Transverse colon (tissue), 4 donors: ENCODE measurements around the gene C1QL1. TPM values are rescaled to one million over a fixed set of nuclear protein-coding genes. Genes with fewer than 3 reads are reported as not detected.

Experiments
- DNase-seq: peaks from one replicate; pipeline ENCODE4 v3.0.0-alpha.2; 2019
- H3K27ac ChIP-seq, 4 donors: fragments of 200-600 bp; sonication (generic); 2 replicates each; pipeline ENCODE4 v1.5.1; 2016 to 2018; ENCODE audit warnings: inconsistent platforms in 4 of 4
- H3K27me3 ChIP-seq: fragments of 200-600 bp; sonication (generic); 2 replicates; pipeline ENCODE4 v1.5.1; 2017; ENCODE audit warnings: inconsistent platforms
- H3K36me3 ChIP-seq, 4 donors: fragments of 200-600 bp; sonication (generic); 2 replicates each; pipeline ENCODE4 v1.5.1; 2017 to 2019; ENCODE audit warnings: inconsistent platforms in 4 of 4
- H3K4me1 ChIP-seq, 4 donors: fragments of 200-600 bp; sonication (generic); 2 replicates each; pipeline ENCODE4 v1.5.1; 2017 to 2020; ENCODE audit warnings: inconsistent platforms in 4 of 4
- H3K4me3 ChIP-seq, 4 donors: fragments of 200-600 bp; sonication (generic); 1 replicate in 1 of 4; 2 replicates in 3 of 4; pipeline versions ENCODE4 v1.5.1 to v1.6.1; 2017 to 2019; ENCODE audit warnings: inconsistent platforms in 4 of 4
- H3K9me3 ChIP-seq, 2 donors: fragments of 200-600 bp; sonication (generic); 2 replicates each; pipeline ENCODE4 v1.5.1; 2017 to 2019; ENCODE audit warnings: inconsistent platforms in 2 of 2
- CTCF ChIP-seq, 5 experiments: fragments of 200-600 bp in 3 of 5; fragments of 450-650 bp in 2 of 5; sonication (generic) in 3 of 5; IDR thresholded peaks; 1 replicate in 2 of 5; 2 replicates in 3 of 5; pipeline ENCODE4 v1.5.1; 2016 to 2017; ENCODE audit warnings: antibody characterized with exemption in 5 of 5, inconsistent platforms in 3 of 5, mild to moderate bottlenecking in 2 of 5, moderate library complexity in 1 of 5
- EP300 ChIP-seq: sonication (generic); formaldehyde crosslinking; IDR thresholded peaks from one replicate; pipeline ENCODE4 v1.6.1; 2017; ENCODE audit warnings: antibody characterized with exemption, low read depth
- POLR2A ChIP-seq: fragments of 450-650 bp; IDR thresholded peaks from one replicate; pipeline ENCODE4 v1.6.1; 2016; ENCODE audit warnings: antibody characterized with exemption, mild to moderate bottlenecking, moderate library complexity
- POLR2AphosphoS5 ChIP-seq, 3 donors: sonication (generic); formaldehyde crosslinking; IDR thresholded peaks; one replicate each; pipeline ENCODE4 v1.6.1; 2016; ENCODE audit warnings: antibody characterized with exemption in 3 of 3
- WGBS, 2 donors: methylation state at CpG; one replicate each; pipeline ENCODE4 v1.1.5; 2018; ENCODE audit warnings: low coverage in 1 of 2; 5-methylcytosine and 5-hydroxymethylcytosine counted together
- in situ Hi-C, 4 donors: fragments of 200-750 bp; cut with MboI; loops; one replicate each; pipeline versions ENCODE4 v1.15.0 to v1.15.1; 2017; ENCODE audit warnings: low sequenced_read_pairs in 3 of 4, low pct_ligation_motif_present in 1 of 4, low pct_unique_long_range_greater_than_20kb in 1 of 4
- intact Hi-C: fragments of 100-400 bp; cut with DNase I; formaldehyde crosslinking; loops from one replicate; pipeline ENCODE4 v1.15.1; 2023; ENCODE audit warnings: low total_unique reads
- total RNA-seq, 4 donors: library from RNA; depleted of rRNA; stranded (reverse); fragments of >200 nt; gene quantifications; one replicate each; pipeline ENCODE4 v1.1.0, GENCODE V29; 2016

C1QL1 gene
- total RNA-seq, 4 donors from 2014 or later: 0.55 to 6.8 (median 1.1) TPM; not detected in 1

DNA sequence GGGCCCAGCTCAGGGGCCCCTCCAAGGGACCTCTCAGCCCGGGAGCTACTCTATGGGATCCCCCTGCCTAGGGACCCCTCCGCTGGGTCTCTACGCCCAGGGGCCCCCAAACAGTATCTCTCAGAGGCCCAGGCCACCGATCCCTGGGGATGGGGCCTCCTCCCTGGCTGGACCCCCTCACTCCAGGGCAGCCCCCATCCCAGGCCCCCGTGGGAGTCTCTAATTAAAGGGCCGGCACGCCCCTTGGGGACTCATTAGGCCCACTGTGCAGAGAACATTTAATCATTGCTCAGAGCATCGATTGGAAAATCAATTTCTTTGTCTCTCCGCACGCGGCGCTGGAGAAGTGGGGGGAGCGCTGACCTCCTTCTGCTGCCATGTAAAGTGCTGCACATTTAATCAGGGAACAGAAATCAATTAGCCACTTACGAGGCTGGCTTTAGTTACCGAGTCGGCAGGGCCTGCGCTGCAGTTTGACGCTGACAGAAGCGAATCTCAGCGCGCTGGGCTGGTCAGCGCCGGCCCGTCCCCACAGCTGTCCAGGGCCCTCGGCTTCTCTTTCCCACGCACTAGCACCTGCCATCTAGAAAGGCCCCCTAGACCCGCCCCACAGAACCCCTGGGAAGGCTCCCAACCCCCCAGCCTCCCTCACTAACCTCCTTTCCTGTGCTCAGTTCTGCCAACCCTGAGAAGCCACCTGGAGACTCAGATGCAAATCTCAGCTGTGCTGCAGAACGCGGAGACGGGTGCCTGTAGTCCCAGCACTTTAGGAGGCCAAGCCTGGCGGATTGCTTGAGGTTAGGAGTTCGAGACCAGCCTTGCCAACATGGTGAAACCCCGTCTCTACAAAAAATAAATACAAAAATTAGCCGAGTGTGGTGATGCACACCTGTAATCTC lies 20.2 kb upstream of the C1QL1 start:
- in situ Hi-C loops: no loop called here
- H3K4me1 ChIP-seq: peaks cover 0 to 10% (median 6%) of the 10 kb centered on the region in 4 donors
- no peak overlapping the region for H3K27ac ChIP-seq
- intact Hi-C loops: no loop called here
- H3K36me3 ChIP-seq: no peaks in the 10 kb centered on the region
- no peak overlapping the region for H3K4me3 ChIP-seq
- peaks cover 39% of the 10 kb centered on the region for H3K27me3 ChIP-seq
- DNase-seq: no peak
- TF ChIP-seq POLR2AphosphoS5 (IDR thresholded peaks at IDR 0.05) (no peak), CTCF (IDR thresholded peaks at IDR 0.05) (no peak), EP300 (no peak), POLR2A (no peak)
- WGBS, 2 donors: 69 to 80% methylated on average over 1 to 34 of the region's 34 CpGs
- H3K9me3 ChIP-seq: no peaks in the 10 kb centered on the region

DNA sequence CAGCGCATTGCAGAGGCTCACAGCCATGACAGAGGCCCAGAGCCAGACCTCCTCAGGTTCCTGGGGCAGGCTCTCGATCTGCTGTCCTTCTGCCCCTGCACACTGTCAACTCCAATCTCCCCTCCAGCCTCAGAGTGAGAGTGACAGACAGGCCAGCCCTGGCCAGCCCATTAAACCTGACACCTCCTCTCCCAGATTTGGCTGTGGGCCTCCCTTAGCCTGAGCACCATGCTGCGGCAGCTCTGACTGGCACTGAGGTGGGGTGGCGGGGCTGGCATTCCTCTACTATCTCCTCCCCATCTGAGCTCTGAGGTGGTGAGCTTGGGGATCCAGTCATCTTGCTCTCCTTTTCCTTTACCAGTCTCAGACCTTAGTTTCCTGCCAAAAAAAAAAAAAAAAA lies 15.5 kb upstream of the C1QL1 start:
- WGBS, 2 donors: 92% methylated on average over 4 of the region's 4 CpGs; no CpG with 5 or more reads in 1 of the 2 donors
- Histone ChIP-seq H3K4me1 (peaks cover 6 to 34% (median 17%) of the 10 kb centered on the region in 4 donors), H3K36me3 (no peaks in the 10 kb centered on the region), H3K4me3 (no peak overlapping the region), H3K27ac (no peak overlapping the region), H3K27me3 (peaks cover 34% of the 10 kb centered on the region), H3K9me3 (no peaks in the 10 kb centered on the region)
- intact Hi-C loops (no loop called here), in situ Hi-C loops (no loop called here)
- TF ChIP-seq CTCF (IDR thresholded peaks at IDR 0.05) (no peak), EP300 (no peak), POLR2A (no peak), POLR2AphosphoS5 (IDR thresholded peaks at IDR 0.05) (no peak)
- no peak for DNase-seq

GRCh38 chr17:44982113-44982702 lies 14.1 kb upstream of the C1QL1 start:
- Histone ChIP-seq H3K27ac (peak overlapping the region in 3 of 4 donors; percentile 44 to 65 (median 53)), H3K4me1 (peaks cover 17 to 39% (median 22%) of the 10 kb centered on the region in 4 donors), H3K27me3 (peaks cover 30% of the 10 kb centered on the region), H3K36me3 (no peaks in the 10 kb centered on the region), H3K4me3 (no peak overlapping the region), H3K9me3 (no peaks in the 10 kb centered on the region)
- WGBS, 2 donors: 91 to 100% methylated on average over 2 to 3 of the region's 3 CpGs
- intact Hi-C loops: no loop called here
- DNase-seq: no peak
- in situ Hi-C loops: no loop called here
- TF ChIP-seq POLR2AphosphoS5 (IDR thresholded peaks at IDR 0.05): no peak
- no peak for TF ChIP-seq CTCF (IDR thresholded peaks at IDR 0.05)
- no peak for TF ChIP-seq EP300
- TF ChIP-seq POLR2A: no peak

DNA sequence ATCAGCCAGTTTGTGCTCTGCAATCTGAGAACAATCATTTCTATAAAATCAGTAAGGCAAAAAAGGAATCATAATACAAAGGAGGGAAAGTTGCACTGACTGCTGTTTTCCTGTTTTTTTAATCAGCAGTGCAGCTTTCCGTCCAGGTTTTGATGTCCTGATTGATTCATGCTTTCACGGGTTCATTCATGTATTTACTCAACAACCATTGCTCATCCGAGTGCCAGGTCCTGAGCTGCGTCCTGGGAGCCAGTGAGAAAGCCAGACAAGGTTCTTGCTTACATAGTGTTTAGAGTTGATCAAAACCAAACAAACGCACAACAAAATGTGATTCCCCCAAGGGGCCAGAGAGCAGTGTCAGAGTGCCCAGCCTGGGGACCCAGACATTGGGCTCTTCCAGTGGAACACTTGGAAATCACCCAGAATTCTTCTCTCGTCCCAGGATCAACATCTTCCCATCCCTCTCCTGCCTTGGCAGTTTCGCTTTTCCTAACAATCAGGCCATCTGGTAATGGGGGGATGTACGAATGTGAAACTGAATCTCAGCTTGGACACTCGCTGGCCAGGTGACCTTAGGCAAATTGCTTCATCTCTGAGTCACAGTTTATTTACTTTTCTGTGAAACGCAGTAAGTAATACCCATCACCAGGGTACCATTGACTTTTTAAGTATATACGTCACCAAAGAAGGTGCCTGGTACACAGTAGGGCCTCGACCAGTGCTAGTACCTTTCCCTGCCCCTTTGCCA lies 13.3 kb upstream of the C1QL1 start:
- H3K36me3 ChIP-seq: no peaks in the 10 kb centered on the region
- H3K27ac ChIP-seq: peak overlapping the region; percentile 53 to 87 (median 60)
- H3K27me3 ChIP-seq: peaks cover 26% of the 10 kb centered on the region
- intact Hi-C loops (no loop called here), in situ Hi-C loops (no loop called here)
- DNase-seq: no peak
- H3K4me3 ChIP-seq: no peak overlapping the region
- 34% methylated on average over 12 of the region's 12 CpGs; no CpG with 5 or more reads in 1 of the 2 donors for WGBS, 2 donors
- TF ChIP-seq POLR2AphosphoS5 (IDR thresholded peaks at IDR 0.05) (peak in 1 of 3 donors; percentile 25), POLR2A (no peak)
- no peaks in the 10 kb centered on the region for H3K9me3 ChIP-seq
- H3K4me1 ChIP-seq: peaks cover 18 to 44% (median 22%) of the 10 kb centered on the region in 4 donors
